Measurements from ENCODE around the gene TMSB10.

The TMSB10 gene

GRCh38 chr2:84882414-84882738, 23.1 kb upstream of the TMSB10 start:
- Histone ChIP-seq H3K4me1 (no peaks in the 10 kb centered on the region), H3K4me3 (ENCODE audit: low read depth, low read length) (no peak overlapping the region), H3K36me3 (no peaks in the 10 kb centered on the region), H3K9me3 (no peaks in the 10 kb centered on the region), H3K27me3 (peaks cover 32% of the 10 kb centered on the region)
- TF ChIP-seq CTCF (IDR thresholded peaks at IDR 0.05; ENCODE audit: low read depth, low read length): no peak
- no peak for DNase-seq

GRCh38 chr2:84882775-84883550, 22.5 kb upstream of the TMSB10 start:
- DNase-seq: no peak
- TF ChIP-seq CTCF (IDR thresholded peaks at IDR 0.05; ENCODE audit: low read depth, low read length): no peak
- Histone ChIP-seq H3K27me3 (peaks cover 32% of the 10 kb centered on the region), H3K9me3 (no peaks in the 10 kb centered on the region), H3K4me1 (no peaks in the 10 kb centered on the region), H3K36me3 (no peaks in the 10 kb centered on the region), H3K4me3 (ENCODE audit: low read depth, low read length) (no peak overlapping the region)

- Histone ChIP-seq H3K4me1 (no peaks in the 10 kb centered on the region), H3K27me3 (peaks cover 29% of the 10 kb centered on the region), H3K9me3 (no peaks in the 10 kb centered on the region)
These were observed 21.0 kb upstream of the TMSB10 start for GRCh38 chr2:84884449-84884848.

GRCh38 chr2:84885111-84885510, 20.3 kb upstream of the TMSB10 start:
- no peaks in the 10 kb centered on the region for H3K36me3 ChIP-seq
- no peak overlapping the region for H3K4me3 ChIP-seq (ENCODE audit: low read depth, low read length)
- no peaks in the 10 kb centered on the region for H3K9me3 ChIP-seq
- DNase-seq: no peak
- H3K27me3 ChIP-seq: peaks cover 25% of the 10 kb centered on the region
- H3K4me1 ChIP-seq: no peaks in the 10 kb centered on the region
- no peak for TF ChIP-seq CTCF (IDR thresholded peaks at IDR 0.05; ENCODE audit: low read depth, low read length)

More at GRCh38 chr2:84884449-84884848, 21.0 kb upstream of the TMSB10 start:
- DNase-seq: no peak
- no peak overlapping the region for H3K4me3 ChIP-seq (ENCODE audit: low read depth, low read length)
- no peak for TF ChIP-seq CTCF (IDR thresholded peaks at IDR 0.05; ENCODE audit: low read depth, low read length)
- H3K36me3 ChIP-seq: no peaks in the 10 kb centered on the region

- Histone ChIP-seq H3K36me3 (no peaks in the 10 kb centered on the region), H3K9me3 (no peaks in the 10 kb centered on the region), H3K4me1 (no peaks in the 10 kb centered on the region), H3K27me3 (peaks cover 8% of the 10 kb centered on the region), H3K4me3 (ENCODE audit: low read depth, low read length) (no peak overlapping the region)
- no peak for TF ChIP-seq CTCF (IDR thresholded peaks at IDR 0.05; ENCODE audit: low read depth, low read length)
- no peak for DNase-seq
These were observed 18.7 kb upstream of the TMSB10 start for GRCh38 chr2:84886791-84887190.

- no peak for DNase-seq
- Histone ChIP-seq H3K4me3 (ENCODE audit: low read depth, low read length) (no peak overlapping the region), H3K36me3 (no peaks in the 10 kb centered on the region), H3K27me3 (no peaks in the 10 kb centered on the region), H3K4me1 (no peaks in the 10 kb centered on the region), H3K9me3 (no peaks in the 10 kb centered on the region)
- TF ChIP-seq CTCF (IDR thresholded peaks at IDR 0.05; ENCODE audit: low read depth, low read length): no peak
These were observed 16.8 kb upstream of the TMSB10 start for GRCh38 chr2:84888401-84889276.

All from BE2C (cell line).